HEK293T (cell line): Measurements from ENCODE around the gene UFM1.

Source experiments
- ARNT ChIP-seq: fragments of 450-650 bp; IDR thresholded peaks from 2 replicates; pipeline ENCODE4 v1.6.1; 2017; ENCODE audit warnings: mild to moderate bottlenecking
- BHLHE40 ChIP-seq: fragments of 450-650 bp; IDR thresholded peaks from 2 replicates; pipeline ENCODE4 v1.6.1; 2016; ENCODE audit warnings: mild to moderate bottlenecking, moderate library complexity, borderline replicate concordance
- CTBP1 ChIP-seq: fragments of 450-650 bp; IDR thresholded peaks from 2 replicates; pipeline ENCODE4 v1.6.1; 2016; ENCODE audit warnings: borderline replicate concordance
- ELF4 ChIP-seq: fragments of 450-650 bp; IDR thresholded peaks from 2 replicates; pipeline ENCODE4 v1.6.1; 2017; ENCODE audit warnings: antibody characterized with exemption
- FOXA1 ChIP-seq: fragments of 450-650 bp; IDR thresholded peaks from 2 replicates; pipeline ENCODE4 v1.6.1; 2016; ENCODE audit warnings: mild to moderate bottlenecking
- FOXK2 ChIP-seq: fragments of 450-650 bp; IDR thresholded peaks from 2 replicates; pipeline ENCODE4 v1.6.1; 2016; ENCODE audit warnings: mild to moderate bottlenecking
- FOXM1 ChIP-seq: fragments of 450-650 bp; IDR thresholded peaks from 2 replicates; pipeline ENCODE4 v1.6.1; 2017; ENCODE audit warnings: mild to moderate bottlenecking, borderline replicate concordance
- HDGF ChIP-seq: fragments of 450-650 bp; IDR thresholded peaks from 2 replicates; pipeline ENCODE4 v1.6.1; 2017; ENCODE audit warnings: antibody characterized with exemption, borderline replicate concordance
- L3MBTL2 ChIP-seq: fragments of 450-650 bp; conservative IDR thresholded peaks from 2 replicates; pipeline ENCODE4 v1.6.1; 2016; ENCODE audit warnings: mild to moderate bottlenecking
- LEF1 ChIP-seq: fragments of 450-650 bp; IDR thresholded peaks from 2 replicates; pipeline ENCODE4 v1.6.1; 2017; ENCODE audit warnings: mild to moderate bottlenecking, borderline replicate concordance
- PKNOX1 ChIP-seq: fragments of 450-650 bp; IDR thresholded peaks from 2 replicates; pipeline ENCODE4 v1.6.1; 2016
- SP1 ChIP-seq: fragments of 450-650 bp; IDR thresholded peaks from 2 replicates; pipeline ENCODE4 v1.6.1; 2017
- SUZ12 ChIP-seq: fragments of 450-650 bp; IDR thresholded peaks from 2 replicates; pipeline ENCODE4 v1.6.1; 2016; ENCODE audit warnings: mild to moderate bottlenecking
- ZNF384 ChIP-seq: fragments of 450-650 bp; IDR thresholded peaks from 2 replicates; pipeline ENCODE4 v1.6.1; 2016

DNA sequence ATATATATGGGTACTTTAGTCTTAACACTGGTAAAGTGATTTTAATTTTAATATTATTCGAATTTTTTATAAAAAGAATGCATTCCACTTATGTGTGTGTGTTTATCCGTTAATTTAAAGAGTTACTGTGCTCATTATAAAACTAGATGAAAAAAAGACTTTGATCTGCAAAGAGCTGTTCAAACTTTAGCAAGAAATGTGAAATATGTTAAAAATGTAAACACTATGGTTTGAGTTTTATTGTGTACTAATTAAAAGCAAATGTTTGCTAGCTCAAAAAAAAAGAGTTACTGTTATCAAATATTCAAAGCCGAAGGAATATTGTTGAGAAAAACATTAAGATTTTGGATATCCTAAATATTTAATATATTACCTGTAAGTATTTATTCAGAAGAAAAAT lies 34.5 kb downstream of the UFM1 start:
- TF ChIP-seq CTBP1: no peak
- TF ChIP-seq LEF1: no peak
- TF ChIP-seq L3MBTL2: no peak
- no peak for TF ChIP-seq SUZ12
- no peak for TF ChIP-seq FOXM1
- TF ChIP-seq FOXA1: no peak
- TF ChIP-seq FOXK2: no peak
- no peak for TF ChIP-seq BHLHE40
- no peak for TF ChIP-seq ZNF384
- TF ChIP-seq ELF4: no peak
- TF ChIP-seq SP1: no peak
- TF ChIP-seq ARNT: no peak
- TF ChIP-seq PKNOX1: no peak
- TF ChIP-seq HDGF: no peak
